ENCODE data around the gene CETP. TPM values are rescaled to one million over a fixed set of nuclear protein-coding genes. Genes with fewer than 3 reads are reported as not detected.
"Not testable (repeated sequence)": the region's sequence is repeated elsewhere in the genome, so short reads cannot be mapped to it uniquely, and the experiment has no call there.

The CETP gene
- total RNA-seq, 4 donors from 2014 or later, result 1.6 TPM; not detected in 3

DNA sequence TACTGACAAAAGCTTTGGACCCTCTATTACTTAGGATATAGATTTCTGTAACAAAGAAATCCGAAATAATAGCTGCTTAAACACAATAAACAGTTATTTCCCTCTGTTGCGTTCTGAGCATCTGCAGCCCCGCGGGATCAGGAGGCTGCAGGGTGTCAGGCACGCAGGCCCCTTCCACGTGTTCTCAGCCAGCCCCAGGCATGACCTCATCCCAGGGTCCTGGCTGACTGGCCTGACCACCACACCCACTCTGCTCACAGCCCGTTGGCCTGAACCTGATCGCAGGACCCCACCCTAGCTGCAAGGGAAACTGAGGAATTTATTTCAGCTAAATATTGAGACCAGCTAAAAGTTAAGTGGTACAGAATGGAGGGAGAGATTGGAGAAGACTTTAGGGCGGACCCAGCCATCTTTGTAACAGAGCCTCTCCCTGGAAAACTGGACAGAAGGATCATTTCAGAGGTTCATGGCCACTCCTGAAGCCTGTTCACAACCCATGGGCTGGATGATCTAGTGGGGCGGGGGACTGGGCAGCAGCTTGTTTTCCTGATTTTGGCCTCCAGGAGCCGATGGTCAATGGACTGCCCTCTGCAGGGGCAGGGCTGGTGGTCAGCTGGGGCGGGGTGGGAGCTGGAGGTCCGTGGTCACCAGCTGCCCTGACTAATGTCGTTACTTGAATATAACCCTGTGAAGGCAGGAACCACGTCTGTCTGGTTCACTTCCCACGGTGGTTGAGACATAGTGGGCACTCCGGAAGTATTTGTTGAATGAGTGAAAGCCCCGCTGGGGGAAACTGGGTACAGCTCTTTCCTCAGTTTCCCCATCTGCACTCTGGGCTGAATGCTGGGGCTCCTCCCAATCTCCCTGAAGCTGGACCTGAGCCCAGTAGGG, 10.9 kb downstream of the CETP start:
- no peak for TF ChIP-seq EP300 (IDR thresholded peaks at IDR 0.05)
- TF ChIP-seq POLR2A (IDR thresholded peaks at IDR 0.05), result no peak
- no peak for TF ChIP-seq POLR2AphosphoS5 (IDR thresholded peaks at IDR 0.05)
- TF ChIP-seq, protein P1, sequence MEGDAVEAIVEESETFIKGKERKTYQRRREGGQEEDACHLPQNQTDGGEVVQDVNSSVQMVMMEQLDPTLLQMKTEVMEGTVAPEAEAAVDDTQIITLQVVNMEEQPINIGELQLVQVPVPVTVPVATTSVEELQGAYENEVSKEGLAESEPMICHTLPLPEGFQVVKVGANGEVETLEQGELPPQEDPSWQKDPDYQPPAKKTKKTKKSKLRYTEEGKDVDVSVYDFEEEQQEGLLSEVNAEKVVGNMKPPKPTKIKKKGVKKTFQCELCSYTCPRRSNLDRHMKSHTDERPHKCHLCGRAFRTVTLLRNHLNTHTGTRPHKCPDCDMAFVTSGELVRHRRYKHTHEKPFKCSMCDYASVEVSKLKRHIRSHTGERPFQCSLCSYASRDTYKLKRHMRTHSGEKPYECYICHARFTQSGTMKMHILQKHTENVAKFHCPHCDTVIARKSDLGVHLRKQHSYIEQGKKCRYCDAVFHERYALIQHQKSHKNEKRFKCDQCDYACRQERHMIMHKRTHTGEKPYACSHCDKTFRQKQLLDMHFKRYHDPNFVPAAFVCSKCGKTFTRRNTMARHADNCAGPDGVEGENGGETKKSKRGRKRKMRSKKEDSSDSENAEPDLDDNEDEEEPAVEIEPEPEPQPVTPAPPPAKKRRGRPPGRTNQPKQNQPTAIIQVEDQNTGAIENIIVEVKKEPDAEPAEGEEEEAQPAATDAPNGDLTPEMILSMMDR (IDR thresholded peaks at IDR 0.05), result no peak
- H3K27me3 ChIP-seq, result no peaks in the 10 kb centered on the region
- ATAC-seq, result no peak
- H3K9me3 ChIP-seq, result no peaks in the 10 kb centered on the region
- H3K4me1 ChIP-seq, result no peaks in the 10 kb centered on the region
- H3K4me3 ChIP-seq, result no peak overlapping the region
- no peaks in the 10 kb centered on the region for H3K36me3 ChIP-seq
- 60 to 83% methylated on average over 1 to 5 of the region's 18 CpGs for WGBS, 2 donors (ENCODE audit: low coverage in 1 of 2)
- H3K27ac ChIP-seq, result no peak overlapping the region

- Histone ChIP-seq H3K4me3 (no peak overlapping the region), H3K36me3 (no peaks in the 10 kb centered on the region), H3K27ac (no peak overlapping the region), H3K4me1 (no peaks in the 10 kb centered on the region), H3K9me3 (no peaks in the 10 kb centered on the region), H3K27me3 (no peaks in the 10 kb centered on the region)
- TF ChIP-seq, protein P1 (IDR thresholded peaks at IDR 0.05), result no peak
- no peak for TF ChIP-seq EP300 (IDR thresholded peaks at IDR 0.05)
- no peak for TF ChIP-seq POLR2AphosphoS5 (IDR thresholded peaks at IDR 0.05)
- no peak for TF ChIP-seq POLR2A (IDR thresholded peaks at IDR 0.05)
- no peak for ATAC-seq
- 74% methylated on average over 4 of the region's 9 CpGs; no CpG with 5 or more reads in 1 of the 2 donors for WGBS, 2 donors (ENCODE audit: low coverage in 1 of 2)
Measured at GRCh38 chr16:56973294-56973689, 11.5 kb downstream of the CETP start.

DNA sequence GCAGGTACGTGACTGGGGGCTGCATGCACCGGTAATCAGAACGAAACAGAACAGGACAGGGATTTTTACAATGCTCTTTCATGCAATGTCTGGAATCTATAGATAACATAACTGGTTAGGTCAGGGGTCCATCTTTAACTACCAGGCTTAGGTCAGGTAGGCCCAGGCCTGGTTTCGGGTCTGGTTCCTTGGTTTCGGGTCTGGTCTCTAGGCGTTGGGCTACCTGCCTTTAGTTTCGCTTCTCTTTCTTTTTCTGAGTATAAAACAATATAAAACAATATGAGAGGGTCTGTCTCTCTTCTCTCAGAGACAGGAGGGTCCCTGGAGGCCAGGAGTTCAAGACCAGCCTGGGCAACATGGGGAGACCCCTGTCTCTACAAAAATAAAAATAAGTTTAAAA, 12.1 kb downstream of the CETP start:
- not testable (repeated sequence) for H3K36me3 ChIP-seq, H3K4me3 ChIP-seq, H3K27ac ChIP-seq, H3K4me1 ChIP-seq, ATAC-seq, H3K9me3 ChIP-seq, H3K27me3 ChIP-seq
- WGBS, 2 donors (ENCODE audit: low coverage in 1 of 2), result 89 to 91% methylated on average over 3 to 7 of the region's 7 CpGs

DNA sequence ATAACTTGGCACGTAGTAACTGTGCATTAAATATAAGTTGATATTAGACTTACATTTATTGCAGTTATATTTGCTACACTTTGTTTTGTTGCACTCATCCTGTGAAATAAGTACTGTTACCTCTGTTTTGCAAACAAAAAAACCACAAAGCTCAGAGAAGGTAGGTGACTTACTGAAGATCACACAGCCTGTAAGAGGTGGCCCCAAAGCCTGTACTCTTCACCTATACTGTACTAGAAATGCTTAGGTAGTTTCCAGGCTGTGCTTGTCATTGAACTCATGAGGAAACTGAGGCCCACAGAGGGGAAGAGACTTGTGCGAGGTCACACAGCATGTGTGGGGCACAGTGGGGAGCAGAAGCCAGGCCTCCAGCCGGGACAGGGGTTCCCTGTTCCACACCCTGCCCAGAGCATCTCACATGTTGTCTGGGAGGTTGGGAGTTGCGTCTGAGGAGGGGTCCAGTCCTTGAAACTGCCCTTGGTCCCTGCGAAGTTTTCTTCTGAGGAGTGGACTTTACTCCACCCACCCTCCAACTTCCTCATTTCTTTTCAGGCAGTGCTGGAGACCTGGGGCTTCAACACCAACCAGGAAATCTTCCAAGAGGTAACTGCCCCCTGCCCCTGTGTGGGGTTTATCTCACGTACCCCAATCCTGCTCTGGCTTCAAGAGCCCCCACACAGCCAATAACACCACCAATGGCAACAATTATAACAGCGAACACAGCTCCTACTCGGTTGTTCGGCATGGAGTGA, 13.0 kb downstream of the CETP start:
- no peak overlapping the region for H3K4me3 ChIP-seq
- 84 to 86% methylated on average over 3 to 7 of the region's 9 CpGs for WGBS, 2 donors (ENCODE audit: low coverage in 1 of 2)
- no peaks in the 10 kb centered on the region for H3K4me1 ChIP-seq
- no peak for ATAC-seq
- H3K27ac ChIP-seq, result no peak overlapping the region
- TF ChIP-seq EP300 (IDR thresholded peaks at IDR 0.05), result no peak
- TF ChIP-seq, protein P1 (IDR thresholded peaks at IDR 0.05), result no peak
- no peak for TF ChIP-seq POLR2AphosphoS5 (IDR thresholded peaks at IDR 0.05)
- TF ChIP-seq POLR2A (IDR thresholded peaks at IDR 0.05), result no peak
- H3K27me3 ChIP-seq, result no peaks in the 10 kb centered on the region
- H3K36me3 ChIP-seq, result no peaks in the 10 kb centered on the region
- H3K9me3 ChIP-seq, result no peaks in the 10 kb centered on the region

DNA sequence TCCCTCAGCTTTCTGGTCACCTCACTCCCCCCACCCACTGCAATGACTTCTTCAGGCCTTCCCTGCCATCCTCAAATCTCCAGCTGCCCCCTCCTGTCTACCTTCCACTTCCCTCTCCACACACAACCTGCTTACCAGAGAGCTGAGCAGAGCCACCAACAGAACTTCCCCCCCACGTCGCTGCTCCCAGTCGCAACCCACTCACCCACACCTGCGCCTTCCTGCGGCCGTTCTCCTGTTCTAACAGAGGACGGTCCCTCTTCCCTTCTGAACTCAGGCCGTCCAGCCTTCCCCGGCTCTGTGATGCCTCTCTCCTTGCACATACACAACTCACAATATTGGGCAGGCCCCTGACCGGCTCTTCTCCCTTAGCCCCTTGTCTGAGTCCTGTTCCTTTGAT, 14.0 kb downstream of the CETP start:
- Histone ChIP-seq H3K4me1 (no peaks in the 10 kb centered on the region), H3K27ac (no peak overlapping the region), H3K9me3 (no peaks in the 10 kb centered on the region), H3K4me3 (no peak overlapping the region), H3K27me3 (no peaks in the 10 kb centered on the region), H3K36me3 (no peaks in the 10 kb centered on the region)
- no peak for ATAC-seq
- 81 to 88% methylated on average over 7 to 10 of the region's 10 CpGs for WGBS, 2 donors (ENCODE audit: low coverage in 1 of 2)
- TF ChIP-seq, protein P1 (IDR thresholded peaks at IDR 0.05), result no peak
- TF ChIP-seq POLR2A (IDR thresholded peaks at IDR 0.05), result no peak
- TF ChIP-seq POLR2AphosphoS5 (IDR thresholded peaks at IDR 0.05), result no peak
- no peak for TF ChIP-seq EP300 (IDR thresholded peaks at IDR 0.05)
